Caco-2 (cell line): ENCODE measurements around the gene PARVB. TPM values are rescaled to one million over a fixed set of nuclear protein-coding genes. Genes with fewer than 3 reads are reported as not detected.

ENCODE experiments used
- BruUV-seq: library from RNA; stranded (reverse); fragments of 400-500 nt; replicated peaks from 2 replicates; lab custom pipeline; 2021; lab: Mats Ljungman, UMichigan
- CTCF ChIA-PET: fragments of 300-600 bp; sonication (Branson Sonifier 250); formaldehyde crosslinking; loops from one replicate; lab custom pipeline; 2022; ENCODE audit warnings: antibody characterized with exemption; lab: Charles Lee
- POLR2A ChIA-PET: fragments of 300-600 bp; sonication (Branson Sonifier 250); formaldehyde crosslinking; loops from one replicate; lab custom pipeline; 2022; ENCODE audit warnings: antibody characterized with exemption; lab: Charles Lee
- DNase-seq, 2 experiments: peaks; one replicate each; pipeline versions ENCODE4 v3.0.0 to v3.0.0-alpha.2; 2020 to 2022
- H3K27me3 ChIP-seq: replicated peaks from 2 replicates; pipeline ENCODE4 v1.6.0; 2011; ENCODE audit warnings: low read length; ENCODE audit not compliant: control insufficient read depth, insufficient read depth
- H3K36me3 ChIP-seq: 2 replicates; pipeline ENCODE4 v1.5.1; 2011; ENCODE audit warnings: low read length; ENCODE audit not compliant: control insufficient read depth, insufficient read depth
- H3K4me1 ChIP-seq: fragments of 250-450 bp; sonication (Bioruptor Pico); 2 replicates; pipeline ENCODE4 v1.5.1; 2020; ENCODE audit warnings: mild to moderate bottlenecking
- H3K4me3 ChIP-seq: 2 replicates; pipeline ENCODE4 v1.5.1; 2011; ENCODE audit warnings: low read depth, mild to moderate bottlenecking, control low read depth, low read length
- H3K9me3 ChIP-seq: fragments of 250-450 bp; sonication (Bioruptor Pico); 2 replicates; pipeline ENCODE4 v1.5.1; 2020; ENCODE audit warnings: mild to moderate bottlenecking, moderate library complexity
- H3K27ac Mint-ChIP-seq: one replicate; pipeline ENCODE4 v1.8.0; 2022; ENCODE audit warnings: mixed read lengths; ENCODE audit not compliant: unreplicated experiment
- H3K27me3 Mint-ChIP-seq: one replicate; pipeline ENCODE4 v1.8.0; 2022; ENCODE audit warnings: mixed read lengths; ENCODE audit not compliant: insufficient read depth, unreplicated experiment
- H3K36me3 Mint-ChIP-seq: one replicate; pipeline ENCODE4 v1.8.0; 2022; ENCODE audit warnings: mild to moderate bottlenecking, mixed read lengths; ENCODE audit not compliant: insufficient read depth, unreplicated experiment
- H3K4me1 Mint-ChIP-seq: one replicate; pipeline ENCODE4 v1.8.0; 2022; ENCODE audit warnings: low read depth, mixed read lengths; ENCODE audit not compliant: unreplicated experiment
- H3K4me3 Mint-ChIP-seq: one replicate; pipeline ENCODE4 v1.8.0; 2022; ENCODE audit warnings: mild to moderate bottlenecking, moderate library complexity, mixed read lengths; ENCODE audit not compliant: unreplicated experiment
- H3K9me3 Mint-ChIP-seq: one replicate; pipeline ENCODE4 v1.8.0; 2022; ENCODE audit warnings: mixed read lengths; ENCODE audit not compliant: unreplicated experiment
- intact Hi-C: fragments of 100-400 bp; cut with micrococcal nuclease; formaldehyde crosslinking; loops from one replicate; pipeline ENCODE4 v1.10.0; 2022; ENCODE audit not compliant: unreplicated experiment
- total RNA-seq: library from RNA; stranded (reverse); gene quantifications from 2 replicates; pipeline ENCODE4 v1.2.3, GENCODE V29; 2022
- TF ChIP-seq, protein P1 (sequence below), 2 experiments: fragments of 200-600 bp in 1 of 2; IDR thresholded peaks; 1 replicate in 1 of 2; 2 replicates in 1 of 2; pipeline versions ENCODE4 v1.5.1 to v1.8.0; 2011 to 2022; ENCODE audit warnings: antibody characterized with exemption in 1 of 2, control low read depth in 1 of 2, inconsistent platforms in 1 of 2, low read depth in 1 of 2, low read length in 1 of 2, mild to moderate bottlenecking in 1 of 2, moderate library complexity in 1 of 2; ENCODE audit not compliant: insufficient read depth in 1 of 2, severe bottlenecking in 1 of 2, unreplicated experiment in 1 of 2

The PARVB gene
- total RNA-seq, 1 experiment from 2014 or later = 28.8 TPM

- TF ChIP-seq, protein P1, sequence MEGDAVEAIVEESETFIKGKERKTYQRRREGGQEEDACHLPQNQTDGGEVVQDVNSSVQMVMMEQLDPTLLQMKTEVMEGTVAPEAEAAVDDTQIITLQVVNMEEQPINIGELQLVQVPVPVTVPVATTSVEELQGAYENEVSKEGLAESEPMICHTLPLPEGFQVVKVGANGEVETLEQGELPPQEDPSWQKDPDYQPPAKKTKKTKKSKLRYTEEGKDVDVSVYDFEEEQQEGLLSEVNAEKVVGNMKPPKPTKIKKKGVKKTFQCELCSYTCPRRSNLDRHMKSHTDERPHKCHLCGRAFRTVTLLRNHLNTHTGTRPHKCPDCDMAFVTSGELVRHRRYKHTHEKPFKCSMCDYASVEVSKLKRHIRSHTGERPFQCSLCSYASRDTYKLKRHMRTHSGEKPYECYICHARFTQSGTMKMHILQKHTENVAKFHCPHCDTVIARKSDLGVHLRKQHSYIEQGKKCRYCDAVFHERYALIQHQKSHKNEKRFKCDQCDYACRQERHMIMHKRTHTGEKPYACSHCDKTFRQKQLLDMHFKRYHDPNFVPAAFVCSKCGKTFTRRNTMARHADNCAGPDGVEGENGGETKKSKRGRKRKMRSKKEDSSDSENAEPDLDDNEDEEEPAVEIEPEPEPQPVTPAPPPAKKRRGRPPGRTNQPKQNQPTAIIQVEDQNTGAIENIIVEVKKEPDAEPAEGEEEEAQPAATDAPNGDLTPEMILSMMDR (IDR thresholded peaks at IDR 0.05; ENCODE audit: insufficient read depth in 1 of 2, low read depth in 1 of 2, low read length in 1 of 2, severe bottlenecking in 1 of 2, unreplicated experiment in 1 of 2) = no peak
- no peaks in the 10 kb centered on the region for H3K36me3 Mint-ChIP-seq
- no peaks in the 10 kb centered on the region; the same call in 1 of the 2 replicates for H3K27me3 ChIP-seq
- no peaks in the 10 kb centered on the region for H3K4me1 ChIP-seq
- no peaks in the 10 kb centered on the region for H3K9me3 Mint-ChIP-seq
- DNase-seq = no peak
- BruUV-seq = no TSS peak
- H3K4me3 Mint-ChIP-seq = no peak overlapping the region
- POLR2A ChIA-PET = no interaction called here
- no peaks in the 10 kb centered on the region for H3K4me1 Mint-ChIP-seq
- peaks cover 16% of the 10 kb centered on the region for H3K27me3 Mint-ChIP-seq
- CTCF ChIA-PET = no interaction called here
- intact Hi-C loops = no loop called here
- no peaks in the 10 kb centered on the region for H3K9me3 ChIP-seq
- no peak overlapping the region for H3K27ac Mint-ChIP-seq
- H3K4me3 ChIP-seq = no peak overlapping the region
- H3K36me3 ChIP-seq = no peaks in the 10 kb centered on the region
Observed at GRCh38 chr22:44201665-44202064, 177.6 kb downstream of the PARVB start.

- H3K27me3 Mint-ChIP-seq = peaks cover 16% of the 10 kb centered on the region
- no TSS peak for BruUV-seq
- H3K36me3 Mint-ChIP-seq = no peaks in the 10 kb centered on the region
- Histone ChIP-seq H3K4me1 (no peaks in the 10 kb centered on the region), H3K36me3 (no peaks in the 10 kb centered on the region), H3K27me3 (no peaks in the 10 kb centered on the region; the same call in 1 of the 2 replicates), H3K9me3 (no peaks in the 10 kb centered on the region), H3K4me3 (no peak overlapping the region)
- no peak overlapping the region for H3K27ac Mint-ChIP-seq
- CTCF ChIA-PET = no interaction called here
- TF ChIP-seq, protein P1 (IDR thresholded peaks at IDR 0.05; ENCODE audit: insufficient read depth in 1 of 2, low read depth in 1 of 2, low read length in 1 of 2, severe bottlenecking in 1 of 2, unreplicated experiment in 1 of 2) = no peak
- H3K9me3 Mint-ChIP-seq = no peaks in the 10 kb centered on the region
- DNase-seq = no peak
- no peak overlapping the region for H3K4me3 Mint-ChIP-seq
- POLR2A ChIA-PET = no interaction called here
- intact Hi-C loops = no loop called here
- no peaks in the 10 kb centered on the region for H3K4me1 Mint-ChIP-seq
Observed at GRCh38 chr22:44202261-44202789, 178.2 kb downstream of the PARVB start.

DNA sequence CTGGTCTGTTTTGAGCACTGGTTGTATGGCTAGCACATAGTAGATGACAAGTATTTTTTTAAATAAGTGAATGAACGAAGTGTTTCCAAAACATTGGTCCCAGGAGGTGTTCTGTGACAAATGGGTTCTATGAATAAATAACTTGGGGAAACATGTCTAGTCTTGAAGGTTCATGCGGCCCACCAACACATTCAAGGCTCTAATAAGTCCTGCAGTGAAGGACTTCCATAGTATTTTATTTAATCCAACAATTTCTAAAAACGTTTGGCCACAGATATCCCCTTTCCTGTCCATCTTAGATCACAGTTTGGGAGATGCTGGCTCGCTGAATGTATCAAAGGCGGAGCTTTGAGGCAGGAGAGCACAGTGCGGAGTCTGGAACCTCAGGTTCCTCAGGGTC lies 179.1 kb downstream of the PARVB start:
- no peaks in the 10 kb centered on the region for H3K36me3 ChIP-seq
- ChIA-PET CTCF (no interaction called here), POLR2A (no interaction called here)
- H3K27me3 Mint-ChIP-seq = peaks cover 16% of the 10 kb centered on the region
- no peak overlapping the region for H3K27ac Mint-ChIP-seq
- no peaks in the 10 kb centered on the region; the same call in 1 of the 2 replicates for H3K27me3 ChIP-seq
- no peaks in the 10 kb centered on the region for H3K9me3 Mint-ChIP-seq
- no peaks in the 10 kb centered on the region for H3K36me3 Mint-ChIP-seq
- H3K4me1 Mint-ChIP-seq = no peaks in the 10 kb centered on the region
- intact Hi-C loops = no loop called here
- BruUV-seq = no TSS peak
- TF ChIP-seq, protein P1 (IDR thresholded peaks at IDR 0.05; ENCODE audit: insufficient read depth in 1 of 2, low read depth in 1 of 2, low read length in 1 of 2, severe bottlenecking in 1 of 2, unreplicated experiment in 1 of 2) = no peak
- no peak overlapping the region for H3K4me3 ChIP-seq
- H3K4me1 ChIP-seq = no peaks in the 10 kb centered on the region
- no peak overlapping the region for H3K4me3 Mint-ChIP-seq
- H3K9me3 ChIP-seq = no peaks in the 10 kb centered on the region
- no peak for DNase-seq
